Stimulated activated naive B cell treated with anti-CD40 and anti-IgM and Interleukin-4, amounts not matched to agents 10 μg/mL and 1 μg/mL and 100 μg/mL, for 72 hours (primary cell): Measurements from ENCODE around the gene ARRB1.
"Not testable (repeated sequence)": the region's sequence is repeated elsewhere in the genome, so short reads cannot be mapped to it uniquely, and the experiment has no call there.

Experiments
- ATAC-seq, 2 donors: fragments of 150-1000 bp; cut with Tn5 transposase; replicated peaks; 2 replicates each; pipeline ENCODE4 v1.10.0; 2021; ENCODE audit warnings: moderate library complexity in 1 of 2
- DNase-seq: peaks from one replicate; pipeline ENCODE4 v3.0.0; 2021
- H3K27ac Mint-ChIP-seq: one replicate; pipeline ENCODE4 v1.8.0; 2022; ENCODE audit warnings: mild to moderate bottlenecking, mixed read lengths
- H3K27me3 Mint-ChIP-seq, 2 donors: one replicate each; pipeline ENCODE4 v1.8.0; 2022; ENCODE audit warnings: mixed read lengths in 2 of 2
- H3K36me3 Mint-ChIP-seq, 2 donors: one replicate each; pipeline ENCODE4 v1.8.0; 2022; ENCODE audit warnings: mixed read lengths in 2 of 2, mild to moderate bottlenecking in 1 of 2
- H3K4me1 Mint-ChIP-seq, 2 donors: one replicate each; pipeline ENCODE4 v1.8.0; 2022; ENCODE audit warnings: mixed read lengths in 2 of 2, mild to moderate bottlenecking in 1 of 2
- H3K4me3 Mint-ChIP-seq, 2 donors: one replicate each; pipeline ENCODE4 v1.8.0; 2022; ENCODE audit warnings: mild to moderate bottlenecking in 2 of 2, mixed read lengths in 2 of 2, moderate library complexity in 1 of 2
- H3K9me3 Mint-ChIP-seq, 2 donors: one replicate each; pipeline ENCODE4 v1.8.0; 2022; ENCODE audit warnings: mixed read lengths in 2 of 2, mild to moderate bottlenecking in 1 of 2

The ARRB1 gene

GRCh38 chr11:75313513-75314272 lies 37.8 kb downstream of the ARRB1 start:
- Mint-ChIP-seq H3K36me3 (peaks cover 0 to 3% of the 10 kb centered on the region in 2 donors), H3K27ac (no peak overlapping the region), H3K27me3 (no peaks in the 10 kb centered on the region), H3K9me3 (peaks cover 0 to 2% of the 10 kb centered on the region in 2 donors), H3K4me1 (no peaks in the 10 kb centered on the region), H3K4me3 (no peak overlapping the region)
- ATAC-seq (no peak), DNase-seq (no peak)

GRCh38 chr11:75312346-75312745 lies 39.1 kb downstream of the ARRB1 start:
- Mint-ChIP-seq H3K9me3 (peaks cover 0 to 2% of the 10 kb centered on the region in 2 donors), H3K27me3 (no peaks in the 10 kb centered on the region), H3K36me3 (peaks cover 0 to 3% of the 10 kb centered on the region in 2 donors), H3K4me1 (no peaks in the 10 kb centered on the region), H3K4me3 (no peak overlapping the region), H3K27ac (no peak overlapping the region)
- ATAC-seq (no peak), DNase-seq (no peak)

- H3K4me3 Mint-ChIP-seq, result no peak overlapping the region
- ATAC-seq, result no peak
- H3K9me3 Mint-ChIP-seq, result peaks cover 0 to 2% of the 10 kb centered on the region in 2 donors
- no peaks in the 10 kb centered on the region for H3K27me3 Mint-ChIP-seq
- H3K36me3 Mint-ChIP-seq, result peaks cover 0 to 3% of the 10 kb centered on the region in 2 donors
- no peaks in the 10 kb centered on the region for H3K4me1 Mint-ChIP-seq
- no peak overlapping the region for H3K27ac Mint-ChIP-seq
- DNase-seq, result no peak
Observed at GRCh38 chr11:75311858-75312288, 39.6 kb downstream of the ARRB1 start.

GRCh38 chr11:75308986-75309385 lies 42.5 kb downstream of the ARRB1 start:
- Mint-ChIP-seq H3K9me3 (peaks cover 0 to 2% of the 10 kb centered on the region in 2 donors), H3K4me3 (no peak overlapping the region), H3K27me3 (no peaks in the 10 kb centered on the region), H3K36me3 (peaks cover 0 to 3% of the 10 kb centered on the region in 2 donors), H3K4me1 (no peaks in the 10 kb centered on the region), H3K27ac (peak overlapping the region; percentile 44)
- ATAC-seq, result no peak
- DNase-seq, result no peak

GRCh38 chr11:75308116-75308515 lies 43.3 kb downstream of the ARRB1 start:
- ATAC-seq, result no peak
- no peaks in the 10 kb centered on the region for H3K4me1 Mint-ChIP-seq
- H3K9me3 Mint-ChIP-seq, result peaks cover 0 to 2% of the 10 kb centered on the region in 2 donors
- no peak overlapping the region for H3K27ac Mint-ChIP-seq
- H3K27me3 Mint-ChIP-seq, result no peaks in the 10 kb centered on the region
- H3K4me3 Mint-ChIP-seq, result no peak overlapping the region
- no peak for DNase-seq
- peaks cover 0 to 3% of the 10 kb centered on the region in 2 donors for H3K36me3 Mint-ChIP-seq

GRCh38 chr11:75307058-75307457 lies 44.4 kb downstream of the ARRB1 start:
- Mint-ChIP-seq H3K9me3 (no peaks in the 10 kb centered on the region), H3K36me3 (no peaks in the 10 kb centered on the region), H3K4me1 (no peaks in the 10 kb centered on the region), H3K27ac (no peak overlapping the region), H3K27me3 (no peaks in the 10 kb centered on the region), H3K4me3 (no peak overlapping the region)
- DNase-seq (no peak), ATAC-seq (no peak)

GRCh38 chr11:75306529-75306928 lies 44.9 kb downstream of the ARRB1 start:
- no peaks in the 10 kb centered on the region for H3K36me3 Mint-ChIP-seq
- ATAC-seq, result no peak
- H3K27me3 Mint-ChIP-seq, result no peaks in the 10 kb centered on the region
- H3K27ac Mint-ChIP-seq, result no peak overlapping the region
- H3K4me1 Mint-ChIP-seq, result no peaks in the 10 kb centered on the region
- H3K9me3 Mint-ChIP-seq, result no peaks in the 10 kb centered on the region
- DNase-seq, result no peak
- H3K4me3 Mint-ChIP-seq, result no peak overlapping the region

- Mint-ChIP-seq H3K4me1 (no peaks in the 10 kb centered on the region), H3K27me3 (no peaks in the 10 kb centered on the region), H3K4me3 (no peak overlapping the region), H3K36me3 (no peaks in the 10 kb centered on the region), H3K27ac (no peak overlapping the region), H3K9me3 (no peaks in the 10 kb centered on the region)
- DNase-seq, result no peak
- ATAC-seq, result no peak
Observed at GRCh38 chr11:75305993-75306392, 45.5 kb downstream of the ARRB1 start.

- ATAC-seq (no peak), DNase-seq (no peak)
- Mint-ChIP-seq H3K9me3 (no peaks in the 10 kb centered on the region), H3K36me3 (no peaks in the 10 kb centered on the region), H3K27ac (no peak overlapping the region), H3K4me1 (no peaks in the 10 kb centered on the region), H3K4me3 (no peak overlapping the region), H3K27me3 (no peaks in the 10 kb centered on the region)
Observed at GRCh38 chr11:75305452-75305851, 46.0 kb downstream of the ARRB1 start.

- H3K27me3 Mint-ChIP-seq, H3K36me3 Mint-ChIP-seq, DNase-seq, H3K4me1 Mint-ChIP-seq, H3K9me3 Mint-ChIP-seq, ATAC-seq, H3K4me3 Mint-ChIP-seq, H3K27ac Mint-ChIP-seq: not testable (repeated sequence)
Observed at GRCh38 chr11:75304941-75305340, 46.5 kb downstream of the ARRB1 start.

- Mint-ChIP-seq H3K9me3 (no peaks in the 10 kb centered on the region), H3K27ac (no peak overlapping the region), H3K4me1 (no peaks in the 10 kb centered on the region), H3K36me3 (no peaks in the 10 kb centered on the region), H3K4me3 (no peak overlapping the region), H3K27me3 (no peaks in the 10 kb centered on the region)
- ATAC-seq (no peak), DNase-seq (no peak)
Observed at GRCh38 chr11:75303544-75304224, 47.8 kb downstream of the ARRB1 start.

- no peak overlapping the region for H3K4me3 Mint-ChIP-seq
- no peaks in the 10 kb centered on the region for H3K9me3 Mint-ChIP-seq
- no peak overlapping the region for H3K27ac Mint-ChIP-seq
- no peaks in the 10 kb centered on the region for H3K27me3 Mint-ChIP-seq
- no peaks in the 10 kb centered on the region for H3K4me1 Mint-ChIP-seq
- H3K36me3 Mint-ChIP-seq, result no peaks in the 10 kb centered on the region
- DNase-seq (no peak), ATAC-seq (no peak)
Observed at GRCh38 chr11:75302371-75302770, 49.1 kb downstream of the ARRB1 start.

GRCh38 chr11:75301601-75302345 lies 49.7 kb downstream of the ARRB1 start:
- Mint-ChIP-seq H3K4me3 (no peak overlapping the region), H3K27ac (no peak overlapping the region), H3K27me3 (no peaks in the 10 kb centered on the region), H3K4me1 (no peaks in the 10 kb centered on the region), H3K36me3 (no peaks in the 10 kb centered on the region), H3K9me3 (no peaks in the 10 kb centered on the region)
- ATAC-seq (no peak), DNase-seq (no peak)

GRCh38 chr11:75301131-75301530 lies 50.3 kb downstream of the ARRB1 start:
- Mint-ChIP-seq H3K4me1 (no peaks in the 10 kb centered on the region), H3K27ac (no peak overlapping the region), H3K4me3 (no peak overlapping the region), H3K9me3 (no peaks in the 10 kb centered on the region), H3K27me3 (no peaks in the 10 kb centered on the region), H3K36me3 (no peaks in the 10 kb centered on the region)
- no peak for DNase-seq
- ATAC-seq, result no peak

- H3K27me3 Mint-ChIP-seq, result no peaks in the 10 kb centered on the region
- H3K36me3 Mint-ChIP-seq, result peaks cover 0 to 2% of the 10 kb centered on the region in 2 donors
- H3K4me3 Mint-ChIP-seq, result no peak overlapping the region
- DNase-seq (no peak), ATAC-seq (no peak)
- H3K4me1 Mint-ChIP-seq, result no peaks in the 10 kb centered on the region
- no peak overlapping the region for H3K27ac Mint-ChIP-seq
- peaks cover 0 to 4% of the 10 kb centered on the region in 2 donors for H3K9me3 Mint-ChIP-seq
Observed at GRCh38 chr11:75298976-75299260, 52.5 kb downstream of the ARRB1 start.
